Mesenchymal stem cell (in vitro differentiated cells and primary cell): ENCODE results near the gene SPRR5.

ENCODE experiments used
- DNase-seq: peaks from one replicate; pipeline ENCODE4 v3.0.0-alpha.2; 2013
- H2AFZ ChIP-seq: one replicate; pipeline ENCODE4 v1.6.1; 2013; ENCODE audit warnings: low read depth, mild to moderate bottlenecking, control low read depth, inconsistent platforms, low read length, moderate library complexity
- H2AK5ac ChIP-seq: 2 replicates; pipeline ENCODE4 v1.6.1; 2013; ENCODE audit warnings: low read length, moderate library complexity, mild to moderate bottlenecking, inconsistent platforms; ENCODE audit not compliant: severe bottlenecking
- H2BK120ac ChIP-seq: one replicate; pipeline ENCODE4 v1.6.1; 2013; ENCODE audit warnings: low read depth, mild to moderate bottlenecking, inconsistent platforms, low read length, moderate library complexity
- H2BK12ac ChIP-seq, 2 experiments: one replicate each; pipeline ENCODE4 v1.6.1; 2013; ENCODE audit warnings: inconsistent platforms in 2 of 2, low read length in 2 of 2, mild to moderate bottlenecking in 2 of 2, moderate library complexity in 2 of 2, control low read depth in 1 of 2
- H2BK15ac ChIP-seq: one replicate; pipeline ENCODE4 v1.6.1; 2013; ENCODE audit warnings: mild to moderate bottlenecking, low read depth, inconsistent platforms; ENCODE audit not compliant: poor library complexity, severe bottlenecking
- H2BK5ac ChIP-seq: 2 replicates; pipeline ENCODE4 v1.6.1; 2013; ENCODE audit warnings: low read depth, mild to moderate bottlenecking, low read length, control low read depth, inconsistent platforms; ENCODE audit not compliant: poor library complexity, severe bottlenecking
- H3K14ac ChIP-seq, 2 experiments: one replicate each; pipeline ENCODE4 v1.6.1; 2013; ENCODE audit warnings: inconsistent platforms in 2 of 2, low read length in 2 of 2, control low read depth in 1 of 2, mild to moderate bottlenecking in 1 of 2, moderate library complexity in 1 of 2
- H3K18ac ChIP-seq, 2 experiments: one replicate each; pipeline ENCODE4 v1.6.1; 2013; ENCODE audit warnings: inconsistent platforms in 2 of 2, low read length in 2 of 2, control low read depth in 1 of 2, low read depth in 1 of 2, mild to moderate bottlenecking in 1 of 2
- H3K23ac ChIP-seq, 2 experiments: one replicate each; pipeline ENCODE4 v1.6.1; 2013; ENCODE audit warnings: inconsistent platforms in 2 of 2, low read length in 2 of 2, mild to moderate bottlenecking in 2 of 2, moderate library complexity in 2 of 2, control low read depth in 1 of 2
- H3K27ac ChIP-seq: 2 replicates; pipeline ENCODE4 v1.5.1; 2013; ENCODE audit warnings: mild to moderate bottlenecking, moderate library complexity, low read length, control low read depth, inconsistent platforms; ENCODE audit not compliant: poor library complexity, severe bottlenecking
- H3K27me3 ChIP-seq, 2 experiments: 2 replicates each; pipeline versions ENCODE4 v1.6.1 to v1.7.0; 2013; ENCODE audit warnings: low read length in 2 of 2, mild to moderate bottlenecking in 2 of 2, moderate library complexity in 2 of 2, control low read depth in 1 of 2, inconsistent platforms in 1 of 2; ENCODE audit not compliant: control insufficient read depth in 1 of 2, insufficient read depth in 1 of 2
- H3K36me3 ChIP-seq, 2 experiments: 2 replicates each; pipeline versions ENCODE4 v1.6.1 to v1.7.0; 2013; ENCODE audit warnings: low read length in 2 of 2, control low read depth in 1 of 2, inconsistent platforms in 1 of 2, low read depth in 1 of 2, mild to moderate bottlenecking in 1 of 2; ENCODE audit not compliant: insufficient read depth in 2 of 2, control insufficient read depth in 1 of 2
- H3K4ac ChIP-seq, 2 experiments: one replicate each; pipeline ENCODE4 v1.6.1; 2013; ENCODE audit warnings: inconsistent platforms in 2 of 2, low read length in 2 of 2, mild to moderate bottlenecking in 2 of 2, moderate library complexity in 2 of 2, control low read depth in 1 of 2, low read depth in 1 of 2
- H3K4me1 ChIP-seq: 2 replicates; pipeline ENCODE4 v1.6.1; 2013; ENCODE audit warnings: low read depth, low read length, control low read depth; ENCODE audit not compliant: control insufficient read depth, insufficient read depth
- H3K4me2 ChIP-seq: 2 replicates; pipeline ENCODE4 v1.6.1; 2013; ENCODE audit warnings: low read length, mild to moderate bottlenecking, inconsistent platforms; ENCODE audit not compliant: poor library complexity, severe bottlenecking
- H3K4me3 ChIP-seq, 2 experiments: 2 replicates each; pipeline versions ENCODE4 v1.5.1 to v1.7.0; 2013; ENCODE audit warnings: low read length in 2 of 2, mild to moderate bottlenecking in 2 of 2, control low read depth in 1 of 2, low read depth in 1 of 2; ENCODE audit not compliant: insufficient read depth in 1 of 2
- H3K79me1 ChIP-seq: replicated peaks from 2 replicates; pipeline ENCODE4 v1.6.1; 2013; ENCODE audit warnings: mild to moderate bottlenecking, control low read depth, low read length, inconsistent platforms; ENCODE audit not compliant: poor library complexity, severe bottlenecking
- H3K9ac ChIP-seq: 2 replicates; pipeline ENCODE4 v1.7.0; 2013; ENCODE audit warnings: mild to moderate bottlenecking, low read length, moderate library complexity
- H3K9me3 ChIP-seq: 2 replicates; pipeline ENCODE4 v1.7.0; 2013; ENCODE audit warnings: mild to moderate bottlenecking, low read length; ENCODE audit not compliant: control insufficient read depth
- H4K8ac ChIP-seq: one replicate; pipeline ENCODE4 v1.6.1; 2013; ENCODE audit warnings: inconsistent platforms, mild to moderate bottlenecking, low read length, moderate library complexity
- H4K91ac ChIP-seq: one replicate; pipeline ENCODE4 v1.6.1; 2013; ENCODE audit warnings: mild to moderate bottlenecking, low read length, inconsistent platforms
- WGBS: methylation state at CpG from one replicate; pipeline ENCODE4 v1.1.7; 2013; ENCODE audit warnings: mixed read lengths; 5-methylcytosine and 5-hydroxymethylcytosine counted together

The SPRR5 gene

GRCh38 chr1:152909206-152909605 lies 37.8 kb upstream of the SPRR5 start:
- no peak overlapping the region for H3K4ac ChIP-seq
- 85% methylated on average over 3 of the region's 3 CpGs for WGBS
- no peak overlapping the region for H3K4me2 ChIP-seq
- H3K79me1 ChIP-seq = no peaks in the 10 kb centered on the region
- no peak overlapping the region for H3K9ac ChIP-seq
- no peaks in the 10 kb centered on the region for H3K4me1 ChIP-seq
- no peak overlapping the region for H2AK5ac ChIP-seq
- H3K18ac ChIP-seq = no peak overlapping the region
- no peaks in the 10 kb centered on the region for H3K9me3 ChIP-seq
- H4K8ac ChIP-seq = no peak overlapping the region
- no peak overlapping the region for H3K27ac ChIP-seq
- no peak overlapping the region for H2AFZ ChIP-seq
- H2BK5ac ChIP-seq = no peak overlapping the region
- H3K23ac ChIP-seq = no peak overlapping the region
- no peak for DNase-seq
- H2BK15ac ChIP-seq = no peak overlapping the region
- no peak overlapping the region for H4K91ac ChIP-seq
- H3K14ac ChIP-seq = no peak overlapping the region
- H3K4me3 ChIP-seq = no peak overlapping the region
- no peak overlapping the region for H2BK120ac ChIP-seq
- H3K27me3 ChIP-seq = peaks cover 0 to 16% of the 10 kb centered on the region in 2 experiments
- no peak overlapping the region for H2BK12ac ChIP-seq
- H3K36me3 ChIP-seq = peaks cover 0 to 3% of the 10 kb centered on the region in 2 experiments

- no peak overlapping the region for H3K9ac ChIP-seq
- WGBS = 11% methylated on average over 1 of the region's 1 CpG
- DNase-seq = no peak
- no peak overlapping the region for H2AFZ ChIP-seq
- no peak overlapping the region for H3K14ac ChIP-seq
- no peaks in the 10 kb centered on the region for H3K79me1 ChIP-seq
- peaks cover 0 to 16% of the 10 kb centered on the region in 2 experiments for H3K27me3 ChIP-seq
- H3K4me1 ChIP-seq = no peaks in the 10 kb centered on the region
- H2BK15ac ChIP-seq = no peak overlapping the region
- H3K23ac ChIP-seq = no peak overlapping the region
- no peak overlapping the region for H4K91ac ChIP-seq
- H3K4ac ChIP-seq = no peak overlapping the region
- H2AK5ac ChIP-seq = no peak overlapping the region
- no peak overlapping the region for H2BK12ac ChIP-seq
- H3K18ac ChIP-seq = no peak overlapping the region
- H4K8ac ChIP-seq = no peak overlapping the region
- H3K9me3 ChIP-seq = no peaks in the 10 kb centered on the region
- H2BK5ac ChIP-seq = no peak overlapping the region
- H3K27ac ChIP-seq = no peak overlapping the region
- H3K36me3 ChIP-seq = peaks cover 0 to 3% of the 10 kb centered on the region in 2 experiments
- H3K4me2 ChIP-seq = no peak overlapping the region
- no peak overlapping the region for H3K4me3 ChIP-seq
- no peak overlapping the region for H2BK120ac ChIP-seq
Measured at GRCh38 chr1:152912471-152912870, 34.5 kb upstream of the SPRR5 start.

- Histone ChIP-seq H3K23ac (no peak overlapping the region), H3K4me1 (no peaks in the 10 kb centered on the region), H3K4ac (no peak overlapping the region), H2BK5ac (no peak overlapping the region), H3K9ac (no peak overlapping the region), H2BK120ac (no peak overlapping the region), H3K27ac (no peak overlapping the region), H2BK12ac (no peak overlapping the region), H3K9me3 (no peaks in the 10 kb centered on the region), H3K27me3 (peaks cover 0 to 16% of the 10 kb centered on the region in 2 experiments), H3K79me1 (no peaks in the 10 kb centered on the region), H4K91ac (no peak overlapping the region), H3K4me2 (no peak overlapping the region), H3K14ac (no peak overlapping the region), H3K36me3 (peaks cover 0 to 3% of the 10 kb centered on the region in 2 experiments), H2AFZ (no peak overlapping the region), H2AK5ac (no peak overlapping the region), H3K18ac (no peak overlapping the region), H2BK15ac (no peak overlapping the region), H4K8ac (no peak overlapping the region), H3K4me3 (no peak overlapping the region)
- 23% methylated on average over 4 of the region's 5 CpGs for WGBS
- DNase-seq = no peak
Measured at GRCh38 chr1:152912900-152913299, 34.1 kb upstream of the SPRR5 start.

GRCh38 chr1:152917794-152918193 lies 29.2 kb upstream of the SPRR5 start:
- Histone ChIP-seq H3K4me1 (no peaks in the 10 kb centered on the region), H3K14ac (no peak overlapping the region), H3K4ac (no peak overlapping the region), H4K91ac (no peak overlapping the region), H3K9me3 (no peaks in the 10 kb centered on the region), H2BK120ac (no peak overlapping the region), H3K23ac (no peak overlapping the region), H3K79me1 (no peaks in the 10 kb centered on the region), H3K18ac (no peak overlapping the region), H3K4me2 (no peak overlapping the region), H2AFZ (no peak overlapping the region), H3K36me3 (no peaks in the 10 kb centered on the region), H3K27ac (no peak overlapping the region), H3K27me3 (no peaks in the 10 kb centered on the region), H2BK12ac (no peak overlapping the region), H2AK5ac (no peak overlapping the region), H3K4me3 (no peak overlapping the region), H2BK15ac (no peak overlapping the region), H3K9ac (no peak overlapping the region), H2BK5ac (no peak overlapping the region), H4K8ac (no peak overlapping the region)
- no peak for DNase-seq
- WGBS = no CpG with 5 or more reads among the region's 3 CpGs
